Measurements from ENCODE around the gene ANO7.

ANO7 gene, protein sequence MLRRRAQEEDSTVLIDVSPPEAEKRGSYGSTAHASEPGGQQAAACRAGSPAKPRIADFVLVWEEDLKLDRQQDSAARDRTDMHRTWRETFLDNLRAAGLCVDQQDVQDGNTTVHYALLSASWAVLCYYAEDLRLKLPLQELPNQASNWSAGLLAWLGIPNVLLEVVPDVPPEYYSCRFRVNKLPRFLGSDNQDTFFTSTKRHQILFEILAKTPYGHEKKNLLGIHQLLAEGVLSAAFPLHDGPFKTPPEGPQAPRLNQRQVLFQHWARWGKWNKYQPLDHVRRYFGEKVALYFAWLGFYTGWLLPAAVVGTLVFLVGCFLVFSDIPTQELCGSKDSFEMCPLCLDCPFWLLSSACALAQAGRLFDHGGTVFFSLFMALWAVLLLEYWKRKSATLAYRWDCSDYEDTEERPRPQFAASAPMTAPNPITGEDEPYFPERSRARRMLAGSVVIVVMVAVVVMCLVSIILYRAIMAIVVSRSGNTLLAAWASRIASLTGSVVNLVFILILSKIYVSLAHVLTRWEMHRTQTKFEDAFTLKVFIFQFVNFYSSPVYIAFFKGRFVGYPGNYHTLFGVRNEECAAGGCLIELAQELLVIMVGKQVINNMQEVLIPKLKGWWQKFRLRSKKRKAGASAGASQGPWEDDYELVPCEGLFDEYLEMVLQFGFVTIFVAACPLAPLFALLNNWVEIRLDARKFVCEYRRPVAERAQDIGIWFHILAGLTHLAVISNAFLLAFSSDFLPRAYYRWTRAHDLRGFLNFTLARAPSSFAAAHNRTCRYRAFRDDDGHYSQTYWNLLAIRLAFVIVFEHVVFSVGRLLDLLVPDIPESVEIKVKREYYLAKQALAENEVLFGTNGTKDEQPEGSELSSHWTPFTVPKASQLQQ
- total RNA-seq, result 0.12 to 1.3 (median 0.40) reads per million in 9 experiments

DNA sequence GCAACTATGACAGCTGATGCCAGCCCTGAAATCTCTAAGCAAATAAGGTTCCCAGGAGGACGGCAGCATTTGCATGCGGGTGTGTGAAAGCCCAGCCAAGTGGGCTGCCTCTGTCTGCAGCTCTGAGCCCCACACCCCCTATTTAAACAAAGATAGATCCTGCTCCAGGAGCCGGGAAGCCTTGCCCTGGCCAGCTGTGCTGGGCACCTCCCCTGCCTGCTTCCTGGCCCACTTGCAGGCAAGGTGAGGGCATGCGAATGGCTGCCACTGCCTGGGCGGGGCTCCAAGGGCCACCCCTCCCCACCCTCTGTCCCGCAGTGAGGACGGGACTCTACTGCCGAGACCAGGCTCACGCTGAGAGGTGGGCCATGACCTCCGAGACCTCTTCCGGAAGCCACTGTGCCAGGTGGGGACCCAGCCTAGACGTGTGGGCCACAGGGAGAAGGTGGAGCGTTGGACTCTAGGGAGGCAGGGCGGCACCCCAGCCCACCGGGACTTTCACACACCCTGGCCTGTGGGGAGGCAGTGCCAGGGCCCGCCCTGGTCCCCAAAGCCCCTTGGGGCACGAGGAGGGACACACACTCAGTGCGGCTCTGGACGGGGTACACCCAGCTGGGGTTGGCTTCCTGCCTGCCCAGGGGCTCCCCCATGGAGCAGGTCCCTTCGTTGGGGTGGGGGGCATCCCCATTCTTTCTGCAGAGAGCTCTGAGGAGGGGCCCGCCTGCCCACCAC lies at the start of gene ANO7:
TSS of gene ANO7 (plus strand) at position 317 of the 732 bp plus-strand sequence. CDS start 1,387 bp downstream, outside the sequence.
- Mint-ChIP-seq H3K27ac (no peak within 1 kb of the TSS), H3K36me3 (ENCODE audit: insufficient read depth) (no peaks in the 10 kb centered on the region), H3K4me1 (ENCODE audit: low read depth in 2 of 2) (no peaks in the 10 kb centered on the region), H3K4me3 (no peak within 1 kb of the TSS), H3K27me3 (no peaks in the 10 kb centered on the region), H3K9me3 (no peaks in the 10 kb centered on the region)
- ATAC-seq (replicated peaks) (no peak), DNase-seq (no peak)

DNA sequence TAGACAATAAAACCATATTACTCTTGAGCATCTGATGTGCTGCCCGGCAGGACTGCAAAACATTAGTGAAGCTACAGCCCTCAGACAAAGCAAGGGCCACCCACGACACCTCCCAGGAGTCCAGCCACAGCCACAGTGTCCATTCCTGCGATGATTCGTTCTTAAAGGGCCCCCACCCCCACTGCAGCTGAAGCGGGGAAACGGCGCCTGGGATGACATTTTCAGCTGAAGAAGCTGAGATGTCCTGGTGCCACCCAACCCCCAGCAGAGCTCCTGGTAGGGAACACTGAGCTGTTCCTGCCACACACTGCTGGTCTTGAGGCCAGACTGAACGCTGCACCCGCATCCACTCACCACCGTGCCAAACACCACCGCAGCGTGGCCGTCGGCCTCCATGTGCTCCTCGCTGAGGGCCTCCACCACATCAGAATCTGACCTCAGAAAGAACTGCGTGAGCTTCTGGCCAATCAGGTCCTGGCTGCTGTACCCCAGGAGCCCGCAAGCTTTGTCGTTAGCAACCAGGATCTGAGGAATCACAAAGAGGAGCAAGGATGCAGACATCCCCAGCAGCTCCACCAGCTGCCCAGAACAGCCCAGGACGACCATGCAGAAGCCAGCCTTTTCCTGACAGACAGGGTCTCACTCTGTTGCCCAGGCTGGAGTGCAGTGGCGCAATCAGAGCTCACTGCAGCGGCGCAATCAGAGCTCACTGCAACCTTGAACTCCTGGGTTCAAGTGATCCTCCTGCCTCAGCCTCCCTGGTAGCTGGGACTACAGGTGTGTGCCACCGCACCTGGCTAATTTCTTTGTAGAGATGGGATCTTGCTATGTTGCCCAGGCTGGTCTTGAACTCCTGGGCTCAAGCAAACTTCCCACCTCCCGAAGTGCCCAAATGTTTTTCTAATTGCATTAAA lies 48.7 kb upstream of the ANO7 start:
- Mint-ChIP-seq H3K4me3 (no peak overlapping the region), H3K36me3 (ENCODE audit: insufficient read depth) (peaks cover 3% of the 10 kb centered on the region), H3K4me1 (ENCODE audit: low read depth in 2 of 2) (peaks cover 0 to 12% of the 10 kb centered on the region in 2 donors), H3K27ac (no peak overlapping the region), H3K9me3 (no peaks in the 10 kb centered on the region), H3K27me3 (no peaks in the 10 kb centered on the region)
- no peak for DNase-seq
- no peak for ATAC-seq (replicated peaks)

DNA sequence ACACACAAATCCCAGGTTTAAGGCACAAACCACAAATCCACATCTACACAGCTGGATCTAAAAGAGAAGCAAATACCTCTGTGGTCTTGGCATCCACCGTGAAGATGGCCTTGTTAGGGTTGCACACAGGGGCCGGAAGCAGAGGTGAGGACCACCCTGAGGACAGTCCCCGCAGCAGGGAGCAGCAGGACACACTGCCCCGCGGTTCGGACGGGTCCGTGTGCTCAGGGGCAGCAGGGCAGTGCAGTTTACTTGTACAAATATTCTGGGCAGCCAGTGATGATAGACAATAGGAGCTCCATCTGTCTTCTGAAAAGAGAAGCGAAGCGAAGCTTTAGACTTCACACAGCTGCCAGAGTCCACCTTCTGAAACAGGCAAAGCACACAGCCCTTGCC lies 48.0 kb upstream of the ANO7 start:
- peaks cover 3% of the 10 kb centered on the region for H3K36me3 Mint-ChIP-seq (ENCODE audit: insufficient read depth)
- no peaks in the 10 kb centered on the region for H3K27me3 Mint-ChIP-seq
- DNase-seq, result no peak

DNA sequence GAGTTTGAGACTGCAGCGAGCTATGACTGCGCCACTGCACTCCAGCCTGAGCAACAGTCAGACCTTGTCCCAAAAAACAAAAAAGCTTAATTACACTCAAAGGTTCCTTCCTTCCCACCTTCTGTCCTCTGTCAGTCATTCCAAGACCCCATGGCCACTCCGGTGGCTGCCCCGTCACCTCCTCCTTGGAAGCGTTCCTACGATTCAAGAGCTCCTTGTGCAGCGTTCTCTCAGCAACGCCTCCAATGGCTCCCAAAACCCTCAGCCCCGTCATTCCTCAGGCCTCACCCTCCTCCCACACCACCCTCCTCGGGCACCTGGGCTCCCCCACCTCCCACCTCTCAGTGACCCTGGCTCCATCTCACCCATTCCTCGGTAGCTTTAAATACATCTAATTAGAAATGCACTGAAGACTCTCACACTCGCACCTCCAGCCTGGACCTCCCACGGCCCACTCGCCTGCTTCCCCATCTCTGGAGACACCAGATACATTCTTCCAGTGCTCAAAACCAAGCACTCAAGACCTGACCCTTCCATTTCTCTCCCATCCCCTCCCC lies 47.2 kb upstream of the ANO7 start:
- peaks cover 0 to 12% of the 10 kb centered on the region in 2 donors for H3K4me1 Mint-ChIP-seq (ENCODE audit: low read depth in 2 of 2)
- peak overlapping the region in 1 of 2 donors; percentile 60 for H3K27ac Mint-ChIP-seq
- peaks cover 3% of the 10 kb centered on the region for H3K36me3 Mint-ChIP-seq (ENCODE audit: insufficient read depth)
- DNase-seq (no peak), ATAC-seq (replicated peaks) (no peak)
- H3K9me3 Mint-ChIP-seq, result no peaks in the 10 kb centered on the region
- no peak overlapping the region for H3K4me3 Mint-ChIP-seq
- H3K27me3 Mint-ChIP-seq, result no peaks in the 10 kb centered on the region

More for the DNA sequence above, 48.0 kb upstream of the ANO7 start:
- H3K9me3 Mint-ChIP-seq, result no peaks in the 10 kb centered on the region
- no peak overlapping the region for H3K4me3 Mint-ChIP-seq
- no peak overlapping the region for H3K27ac Mint-ChIP-seq
- ATAC-seq (replicated peaks), result no peak
- peaks cover 0 to 12% of the 10 kb centered on the region in 2 donors for H3K4me1 Mint-ChIP-seq (ENCODE audit: low read depth in 2 of 2)

DNA sequence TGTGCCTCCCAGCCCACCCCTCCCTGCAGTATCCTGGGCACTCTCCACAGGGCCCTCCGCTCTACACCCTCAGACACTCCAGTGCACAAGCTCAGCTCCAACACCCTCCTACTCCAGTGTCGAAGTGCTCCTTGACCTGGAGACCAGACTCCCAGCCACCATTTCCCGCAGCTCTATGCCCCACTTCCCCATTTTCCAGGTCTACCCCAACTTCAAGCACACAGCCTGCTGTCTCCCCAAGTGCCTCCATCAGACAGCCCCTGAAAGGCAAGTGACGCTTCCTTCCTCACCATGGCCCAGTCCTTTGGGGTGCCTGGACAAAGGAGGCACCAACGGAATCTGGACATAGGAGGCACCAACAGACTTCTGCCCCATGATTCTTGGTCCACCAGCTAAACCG lies 46.4 kb upstream of the ANO7 start:
- no peak for ATAC-seq (replicated peaks)
- H3K27ac Mint-ChIP-seq, result peak overlapping the region in 1 of 2 donors; percentile 60
- no peaks in the 10 kb centered on the region for H3K27me3 Mint-ChIP-seq
- no peak for DNase-seq
- H3K4me1 Mint-ChIP-seq (ENCODE audit: low read depth in 2 of 2), result peaks cover 0 to 12% of the 10 kb centered on the region in 2 donors
- no peak overlapping the region for H3K4me3 Mint-ChIP-seq
- no peaks in the 10 kb centered on the region for H3K9me3 Mint-ChIP-seq
- peaks cover 3% of the 10 kb centered on the region for H3K36me3 Mint-ChIP-seq (ENCODE audit: insufficient read depth)

DNA sequence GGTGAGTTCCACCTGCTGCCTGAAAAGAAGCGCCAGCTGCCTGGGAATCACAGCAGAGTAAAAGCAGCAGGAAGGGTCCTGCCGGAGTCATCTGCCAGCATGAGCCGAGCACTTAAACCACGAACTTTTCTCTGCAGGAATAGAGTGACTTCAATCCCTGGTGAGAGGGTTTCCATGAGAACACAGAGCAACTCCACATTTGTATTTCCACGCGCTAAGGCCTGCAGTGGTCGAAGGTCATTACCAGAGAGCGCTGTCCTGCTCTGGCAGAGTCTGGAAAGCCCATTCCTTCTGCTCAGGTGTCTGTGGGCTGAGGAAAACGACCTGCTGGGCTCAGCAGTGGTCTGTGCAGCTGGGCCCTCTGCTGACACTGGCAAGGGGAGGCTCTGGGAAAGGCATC lies 45.9 kb upstream of the ANO7 start:
- Mint-ChIP-seq H3K27me3 (no peaks in the 10 kb centered on the region), H3K9me3 (no peaks in the 10 kb centered on the region), H3K36me3 (ENCODE audit: insufficient read depth) (peaks cover 3% of the 10 kb centered on the region), H3K4me1 (ENCODE audit: low read depth in 2 of 2) (peaks cover 0 to 12% of the 10 kb centered on the region in 2 donors), H3K27ac (peak overlapping the region in 1 of 2 donors; percentile 60), H3K4me3 (no peak overlapping the region)
- no peak for DNase-seq
- ATAC-seq (replicated peaks), result no peak

DNA sequence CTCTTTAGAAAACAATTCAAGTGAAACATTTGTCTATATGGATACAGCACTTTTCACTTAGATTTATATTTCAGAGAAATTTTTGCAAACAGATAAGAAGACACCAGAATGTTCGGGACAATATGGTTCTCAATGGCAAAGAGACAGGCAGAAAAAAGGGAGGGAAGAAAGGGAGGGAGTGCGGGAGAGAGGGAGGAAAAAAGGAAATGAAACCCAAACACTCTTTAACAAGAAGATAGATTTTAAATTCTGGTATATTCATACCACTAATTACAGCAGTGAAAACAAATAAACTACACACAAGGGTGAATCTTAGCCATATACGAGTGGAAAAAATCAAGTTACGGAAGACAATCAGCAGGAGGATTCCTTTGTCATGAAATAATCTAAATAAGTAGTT lies 42.2 kb upstream of the ANO7 start:
- Mint-ChIP-seq H3K9me3 (no peaks in the 10 kb centered on the region), H3K27me3 (no peaks in the 10 kb centered on the region), H3K27ac (peak overlapping the region in 1 of 2 donors; percentile 9), H3K4me3 (no peak overlapping the region), H3K4me1 (ENCODE audit: low read depth in 2 of 2) (peaks cover 23 to 37% of the 10 kb centered on the region in 2 donors), H3K36me3 (ENCODE audit: insufficient read depth) (peaks cover 12% of the 10 kb centered on the region)
- no peak for DNase-seq
- ATAC-seq (replicated peaks), result no peak

DNA sequence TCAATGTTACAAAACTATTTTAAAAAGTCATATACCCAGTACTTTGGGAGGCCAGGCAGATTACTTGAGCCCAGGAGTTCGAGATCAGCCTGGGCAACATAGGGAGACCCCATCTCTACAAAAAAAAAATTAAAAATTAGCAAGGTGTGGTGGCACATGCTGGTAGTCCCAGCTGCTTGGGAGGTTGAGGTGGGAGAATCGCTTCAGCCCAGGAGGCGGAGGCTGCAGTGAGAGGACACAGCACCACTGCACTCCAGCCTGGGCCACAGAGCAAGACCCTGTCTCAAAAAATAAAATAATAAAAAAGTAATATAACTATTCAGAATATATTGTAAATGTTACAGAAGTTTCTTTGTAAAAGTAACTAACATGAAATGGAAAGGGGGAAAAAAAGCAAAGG lies 41.1 kb upstream of the ANO7 start:
- H3K4me1 Mint-ChIP-seq (ENCODE audit: low read depth in 2 of 2), result peaks cover 30 to 39% of the 10 kb centered on the region in 2 donors
- H3K4me3 Mint-ChIP-seq, result peak overlapping the region in 1 of 2 donors; percentile 96
- ATAC-seq (replicated peaks) (no peak), DNase-seq (no peak)
- peaks cover 12% of the 10 kb centered on the region for H3K36me3 Mint-ChIP-seq (ENCODE audit: insufficient read depth)
- no peaks in the 10 kb centered on the region for H3K9me3 Mint-ChIP-seq
- no peaks in the 10 kb centered on the region for H3K27me3 Mint-ChIP-seq
- H3K27ac Mint-ChIP-seq, result no peak overlapping the region

DNA sequence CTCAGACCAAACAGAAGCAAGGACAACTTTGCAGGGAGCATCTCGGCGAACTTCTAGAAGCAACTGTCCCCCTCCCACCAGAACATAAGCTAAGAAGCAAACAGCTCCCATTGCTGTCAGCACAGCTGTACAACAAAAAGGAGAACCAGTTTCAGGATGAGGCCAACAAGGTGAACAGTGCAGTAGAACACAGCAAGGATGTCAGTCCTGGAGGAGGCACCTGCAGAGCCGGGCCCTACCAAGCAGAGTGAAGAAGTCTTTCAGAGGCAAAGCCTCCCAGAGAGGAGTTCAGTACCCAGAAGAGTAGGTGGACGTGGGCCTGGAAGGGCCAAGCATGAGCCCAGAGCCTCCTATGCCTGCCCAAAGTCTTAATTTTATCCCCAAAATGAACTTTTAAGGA lies 40.2 kb upstream of the ANO7 start:
- no peak for DNase-seq
- Mint-ChIP-seq H3K36me3 (ENCODE audit: insufficient read depth) (peaks cover 12% of the 10 kb centered on the region), H3K4me1 (ENCODE audit: low read depth in 2 of 2) (peaks cover 30 to 41% of the 10 kb centered on the region in 2 donors), H3K9me3 (no peaks in the 10 kb centered on the region), H3K27me3 (no peaks in the 10 kb centered on the region), H3K27ac (peak overlapping the region; percentile 87), H3K4me3 (peak overlapping the region; percentile 95 to 96)
- ATAC-seq (replicated peaks), result no peak

DNA sequence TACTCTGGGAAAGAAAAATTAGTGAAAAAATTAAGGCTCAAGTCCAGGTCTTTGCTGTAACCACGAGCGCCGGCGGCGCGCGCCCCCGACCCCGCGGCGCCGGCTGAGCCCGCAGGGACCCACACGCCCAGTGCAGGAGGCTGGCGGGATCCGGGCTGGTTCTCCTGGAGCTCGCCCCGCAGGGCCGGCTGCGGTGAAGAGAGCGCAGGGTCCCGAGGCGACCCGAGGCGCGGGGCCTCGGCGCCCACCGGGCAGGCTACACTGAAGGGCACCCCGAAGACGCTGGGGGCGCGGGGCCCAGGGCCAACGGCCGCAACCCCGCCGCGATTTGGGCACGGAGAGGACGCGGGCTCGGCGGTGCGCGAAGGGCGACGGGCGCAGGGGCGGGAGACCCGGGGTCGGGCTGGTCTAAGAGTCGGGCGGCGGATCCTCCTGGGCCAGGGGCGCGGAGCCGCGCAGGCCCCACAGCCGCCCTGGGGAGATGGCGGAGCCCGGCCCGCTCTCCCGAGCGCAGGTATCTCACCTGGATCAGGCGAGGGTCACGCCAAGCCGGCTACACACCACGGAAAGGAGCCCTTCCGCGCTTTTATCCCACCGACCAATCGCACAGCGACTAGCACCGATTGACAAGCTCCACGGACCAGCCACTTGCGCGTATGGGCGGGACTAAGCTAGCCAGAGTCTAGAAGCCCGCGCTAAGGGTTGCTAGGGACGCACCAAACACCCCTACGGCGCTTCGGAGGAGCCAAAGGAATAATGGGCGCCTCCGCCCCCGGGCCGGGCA lies 39.4 kb upstream of the ANO7 start, which contains the start of gene PASK:
TSS of gene PASK (minus strand) at position 582 of the 784 bp plus-strand sequence. CDS start 6,440 bp downstream, outside the sequence.
- Mint-ChIP-seq H3K4me3 (peak within 1 kb of the TSS; percentile 95 to 96), H3K36me3 (ENCODE audit: insufficient read depth) (peaks cover 12% of the 10 kb centered on the region), H3K9me3 (no peaks in the 10 kb centered on the region), H3K27me3 (no peaks in the 10 kb centered on the region), H3K27ac (peak within 1 kb of the TSS; percentile 90 to 95), H3K4me1 (ENCODE audit: low read depth in 2 of 2) (peaks cover 30 to 42% of the 10 kb centered on the region in 2 donors)
- DNase-seq, result peak; percentile 86 to 91 (median 86)
- peak; percentile 80 for ATAC-seq (replicated peaks)

DNA sequence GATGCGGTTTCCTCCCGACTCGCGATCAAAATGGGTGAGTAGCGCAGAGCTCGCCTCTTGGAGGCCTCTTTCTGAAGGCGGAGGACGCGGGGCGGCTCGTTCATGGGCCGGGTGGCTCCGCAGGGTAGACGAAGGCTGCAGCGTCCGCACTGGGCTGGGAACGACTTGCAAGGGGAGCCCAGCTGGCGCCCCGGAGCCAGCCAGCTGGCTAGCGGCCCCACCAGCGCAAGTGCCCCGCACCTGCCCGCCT lies 38.9 kb upstream of the ANO7 start:
- no peak for ATAC-seq (replicated peaks)
- Mint-ChIP-seq H3K36me3 (ENCODE audit: insufficient read depth) (peaks cover 16% of the 10 kb centered on the region), H3K27me3 (no peaks in the 10 kb centered on the region), H3K4me3 (peak overlapping the region; percentile 95 to 96), H3K4me1 (ENCODE audit: low read depth in 2 of 2) (peaks cover 30 to 42% of the 10 kb centered on the region in 2 donors), H3K27ac (peak overlapping the region; percentile 90 to 95), H3K9me3 (no peaks in the 10 kb centered on the region)
- DNase-seq, result no peak

Measured in effector memory CD8-positive, alpha-beta T cell (primary cell).